KMS-11 (cell line): ENCODE data around the gene SLC39A8.

Source experiments
- H2AFZ ChIP-seq: fragments of 200-600 bp; sonication (generic); 2 replicates; pipeline ENCODE4 v1.6.1; 2016; ENCODE audit warnings: antibody characterized with exemption, mixed run types, low read depth
- H3K27ac ChIP-seq: fragments of 200-600 bp; sonication (generic); 2 replicates; pipeline ENCODE4 v1.6.1; 2016; ENCODE audit warnings: mild to moderate bottlenecking, mixed run types
- H3K27me3 ChIP-seq: fragments of 200-600 bp; sonication (generic); 2 replicates; pipeline ENCODE4 v1.6.1; 2017; ENCODE audit warnings: mild to moderate bottlenecking, low read depth, mixed run types, moderate library complexity; ENCODE audit not compliant: insufficient read depth
- H3K36me3 ChIP-seq: fragments of 200-600 bp; sonication (generic); 2 replicates; pipeline ENCODE4 v1.6.1; 2017; ENCODE audit warnings: mild to moderate bottlenecking, mixed run types; ENCODE audit not compliant: insufficient read depth
- H3K4me1 ChIP-seq: fragments of 200-600 bp; sonication (generic); 2 replicates; pipeline ENCODE4 v1.6.1; 2016; ENCODE audit warnings: mild to moderate bottlenecking, low read depth, mixed run types; ENCODE audit not compliant: poor library complexity, severe bottlenecking
- H3K4me2 ChIP-seq: fragments of 200-600 bp; sonication (generic); 2 replicates; pipeline ENCODE4 v1.7.0; 2016; ENCODE audit warnings: mild to moderate bottlenecking, mixed run types
- H3K4me3 ChIP-seq: fragments of 200-600 bp; sonication (generic); IDR thresholded peaks from 2 replicates; pipeline ENCODE4 v1.6.1; 2017; ENCODE audit warnings: low read depth, low read length, mixed read lengths; ENCODE audit not compliant: insufficient read depth
- H3K79me2 ChIP-seq: fragments of 200-600 bp; sonication (generic); 2 replicates; pipeline ENCODE4 v1.6.1; 2016; ENCODE audit warnings: low read depth, mixed run types; ENCODE audit not compliant: insufficient read depth
- H3K9ac ChIP-seq: fragments of 200-600 bp; sonication (generic); 2 replicates; pipeline ENCODE4 v1.6.1; 2016; ENCODE audit warnings: mild to moderate bottlenecking, mixed run types
- H4K20me1 ChIP-seq: fragments of 200-600 bp; sonication (generic); 2 replicates; pipeline ENCODE4 v1.6.1; 2016; ENCODE audit warnings: mild to moderate bottlenecking, mixed run types; ENCODE audit not compliant: insufficient read depth
- CTCF ChIP-seq: fragments of 200-600 bp; sonication (generic); conservative IDR thresholded peaks from 2 replicates; pipeline ENCODE4 v1.6.1; 2017; ENCODE audit warnings: low read depth, mild to moderate bottlenecking, antibody characterized with exemption, low read length, moderate library complexity, mixed read lengths

Gene SLC39A8

GRCh38 chr4:102227388-102227787, 117.9 kb downstream of the SLC39A8 start:
- H3K79me2 ChIP-seq = no peaks in the 10 kb centered on the region
- H3K4me2 ChIP-seq = no peak overlapping the region
- no peak overlapping the region for H2AFZ ChIP-seq
- H3K27ac ChIP-seq = no peak overlapping the region
- H4K20me1 ChIP-seq = no peaks in the 10 kb centered on the region
- H3K27me3 ChIP-seq = no peaks in the 10 kb centered on the region
- H3K4me3 ChIP-seq = no peak overlapping the region
- no peaks in the 10 kb centered on the region for H3K4me1 ChIP-seq
- H3K9ac ChIP-seq = no peak overlapping the region
- TF ChIP-seq CTCF = no peak
- no peaks in the 10 kb centered on the region for H3K36me3 ChIP-seq

DNA sequence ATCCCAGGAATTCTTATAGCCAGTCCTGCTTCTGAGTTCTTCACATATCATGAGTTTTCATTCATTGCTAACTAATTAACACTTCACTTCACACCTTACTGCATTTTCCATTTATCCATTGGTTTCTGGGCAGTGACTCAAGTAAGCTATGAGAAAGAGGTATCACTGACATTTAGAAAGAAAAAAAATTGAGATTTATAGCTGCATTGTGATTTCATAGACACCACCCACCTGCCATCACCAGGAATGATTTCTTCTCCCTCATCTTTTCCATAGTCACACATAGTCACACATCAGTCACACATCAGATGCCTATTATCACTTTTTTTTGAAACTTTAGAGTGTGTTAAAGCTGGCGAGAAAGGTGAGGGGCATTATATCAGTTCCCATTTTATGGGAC, 121.8 kb downstream of the SLC39A8 start:
- no peaks in the 10 kb centered on the region for H3K4me1 ChIP-seq
- TF ChIP-seq CTCF = no peak
- no peak overlapping the region for H3K27ac ChIP-seq
- H3K79me2 ChIP-seq = no peaks in the 10 kb centered on the region
- H2AFZ ChIP-seq = no peak overlapping the region
- H4K20me1 ChIP-seq = no peaks in the 10 kb centered on the region
- H3K27me3 ChIP-seq = no peaks in the 10 kb centered on the region
- no peak overlapping the region for H3K4me2 ChIP-seq
- no peak overlapping the region for H3K4me3 ChIP-seq
- H3K36me3 ChIP-seq = no peaks in the 10 kb centered on the region
- H3K9ac ChIP-seq = no peak overlapping the region

DNA sequence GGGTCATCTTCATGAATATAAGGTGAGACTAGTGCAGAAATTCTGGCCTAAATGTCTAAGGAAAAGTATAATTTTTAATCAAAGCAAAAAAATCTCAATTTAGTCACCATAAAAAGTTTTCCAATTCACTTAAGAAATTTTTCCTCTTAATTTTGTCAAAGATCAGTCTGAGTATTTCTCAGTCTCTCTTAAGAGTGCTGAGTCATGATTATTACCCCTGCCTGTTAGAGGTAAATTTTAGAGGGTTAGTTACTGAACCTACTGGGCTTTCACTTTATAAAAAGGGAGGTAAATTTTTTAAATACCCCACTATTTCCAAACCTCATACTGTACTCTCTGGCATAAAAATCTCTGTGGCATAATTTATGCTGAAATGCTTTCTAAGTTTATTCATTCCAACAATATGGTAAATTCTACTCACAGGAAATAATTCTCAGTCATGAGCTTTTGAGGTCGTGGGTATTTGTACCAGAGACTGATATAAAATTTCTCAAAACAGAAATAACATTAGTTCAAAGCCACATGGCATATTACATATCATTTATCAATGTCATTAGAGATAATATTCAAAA, 122.4 kb downstream of the SLC39A8 start:
- H3K4me1 ChIP-seq = no peaks in the 10 kb centered on the region
- no peak for TF ChIP-seq CTCF
- H3K4me3 ChIP-seq = no peak overlapping the region
- no peaks in the 10 kb centered on the region for H3K36me3 ChIP-seq
- no peak overlapping the region for H2AFZ ChIP-seq
- H4K20me1 ChIP-seq = no peaks in the 10 kb centered on the region
- no peak overlapping the region for H3K9ac ChIP-seq
- H3K79me2 ChIP-seq = no peaks in the 10 kb centered on the region
- H3K27me3 ChIP-seq = no peaks in the 10 kb centered on the region
- H3K27ac ChIP-seq = no peak overlapping the region
- H3K4me2 ChIP-seq = no peak overlapping the region

- Histone ChIP-seq H3K4me3 (no peak overlapping the region), H3K79me2 (no peaks in the 10 kb centered on the region), H2AFZ (no peak overlapping the region), H3K4me2 (no peak overlapping the region), H3K27me3 (no peaks in the 10 kb centered on the region), H3K36me3 (no peaks in the 10 kb centered on the region), H3K4me1 (no peaks in the 10 kb centered on the region), H3K9ac (no peak overlapping the region), H3K27ac (no peak overlapping the region), H4K20me1 (no peaks in the 10 kb centered on the region)
- no peak for TF ChIP-seq CTCF
Observed at GRCh38 chr4:102219129-102219528, 126.2 kb downstream of the SLC39A8 start.
